ENCODE data around the gene SULT1C4.

SULT1C4 gene

GRCh38 chr2:108370080-108370479 is 7.7 kb upstream of the SULT1C4 start:
- DNase-seq (ENCODE audit: low read depth in 1 of 2, low spot score in 1 of 2): no peak
- H3K4me3 ChIP-seq (replicated peaks; ENCODE audit: insufficient read depth, low read length): no peak overlapping the region
- H3K27me3 ChIP-seq (ENCODE audit: insufficient read depth, poor library complexity, severe bottlenecking): no peaks in the 10 kb centered on the region
- TF ChIP-seq GABPA (IDR thresholded peaks at IDR 0.05; ENCODE audit: low read depth): no peak
- TF ChIP-seq CTCF (IDR thresholded peaks at IDR 0.05; ENCODE audit: insufficient read depth, low read length): no peak
- no peak for TF ChIP-seq REST (IDR thresholded peaks at IDR 0.05; ENCODE audit: insufficient replicate concordance, low read depth)
- no peak overlapping the region for H3K27ac ChIP-seq (replicated peaks)

GRCh38 chr2:108376774-108377173 is 980 bp upstream of the SULT1C4 start:
- TF ChIP-seq GABPA (IDR thresholded peaks at IDR 0.05; ENCODE audit: low read depth) (no peak), REST (IDR thresholded peaks at IDR 0.05; ENCODE audit: insufficient replicate concordance, low read depth) (no peak), POLR2AphosphoS5 (IDR thresholded peaks at IDR 0.05; ENCODE audit: low read depth) (no peak), SPI1 (IDR thresholded peaks at IDR 0.05; ENCODE audit: borderline replicate concordance, low read depth) (no peak), CTCF (IDR thresholded peaks at IDR 0.05; ENCODE audit: insufficient read depth, low read length) (no peak)
- no peaks in the 10 kb centered on the region for H3K27me3 ChIP-seq (ENCODE audit: insufficient read depth, poor library complexity, severe bottlenecking)
- no peak overlapping the region for H3K27ac ChIP-seq (replicated peaks)
- H3K4me3 ChIP-seq (replicated peaks; ENCODE audit: insufficient read depth, low read length): no peak overlapping the region
- no peak for DNase-seq (ENCODE audit: low read depth in 1 of 2, low spot score in 1 of 2)

- no peak for DNase-seq (ENCODE audit: low read depth in 1 of 2, low spot score in 1 of 2)
- Histone ChIP-seq H3K4me3 (replicated peaks; ENCODE audit: insufficient read depth, low read length) (no peak overlapping the region), H3K27ac (replicated peaks) (no peak overlapping the region), H3K27me3 (ENCODE audit: insufficient read depth, poor library complexity, severe bottlenecking) (no peaks in the 10 kb centered on the region)
- no peak for TF ChIP-seq SPI1 (IDR thresholded peaks at IDR 0.05; ENCODE audit: borderline replicate concordance, low read depth)
- TF ChIP-seq POLR2AphosphoS5 (IDR thresholded peaks at IDR 0.05; ENCODE audit: low read depth): no peak
- TF ChIP-seq REST (IDR thresholded peaks at IDR 0.05; ENCODE audit: insufficient replicate concordance, low read depth): no peak
- no peak for TF ChIP-seq GABPA (IDR thresholded peaks at IDR 0.05; ENCODE audit: low read depth)
- no peak for TF ChIP-seq CTCF (IDR thresholded peaks at IDR 0.05; ENCODE audit: insufficient read depth, low read length)
These were observed 353 bp upstream of the SULT1C4 start for GRCh38 chr2:108377401-108377800.

Measured in HL-60 (cell line).